Activated CD4-positive, alpha-beta T cell treated with anti-CD3 and anti-CD28 coated beads, Interleukin-2, amount 10 ng/mL, durations not matched to agents 7 days and 5 days (primary cell): ENCODE measurements around the gene PODN. TPM values are rescaled to one million over a fixed set of nuclear protein-coding genes. Genes with fewer than 3 reads are reported as not detected.

ENCODE experiments used
- CTCF ChIA-PET: fragments of 350-600 bp; sonication (Branson Sonifier 250); formaldehyde crosslinking; loops from one replicate; lab custom pipeline; 2021; ENCODE audit warnings: antibody characterized with exemption; lab: Charles Lee
- POLR2A ChIA-PET: fragments of 350-600 bp; sonication (Branson Sonifier 250); formaldehyde crosslinking; loops from one replicate; lab custom pipeline; 2021; ENCODE audit warnings: antibody characterized with exemption; lab: Charles Lee
- DNase-seq: peaks from one replicate; pipeline ENCODE4 v3.0.0-alpha.2; 2020
- H3K27ac Mint-ChIP-seq: one replicate; pipeline ENCODE4 v1.8.0; 2021; ENCODE audit warnings: mild to moderate bottlenecking, moderate library complexity, mixed read lengths
- H3K27me3 Mint-ChIP-seq: one replicate; pipeline ENCODE4 v1.8.0; 2021; ENCODE audit warnings: mixed read lengths
- H3K36me3 Mint-ChIP-seq: one replicate; pipeline ENCODE4 v1.8.0; 2021; ENCODE audit warnings: low read depth, mixed read lengths
- H3K4me1 Mint-ChIP-seq: one replicate; pipeline ENCODE4 v1.8.0; 2021; ENCODE audit warnings: mixed read lengths
- H3K4me3 Mint-ChIP-seq: one replicate; pipeline ENCODE4 v1.8.0; 2021; ENCODE audit warnings: mild to moderate bottlenecking, moderate library complexity, mixed read lengths
- H3K9me3 Mint-ChIP-seq: one replicate; pipeline ENCODE4 v1.8.0; 2021; ENCODE audit warnings: mixed read lengths
- total RNA-seq, 2 experiments: library from RNA; stranded (reverse); gene quantifications; one replicate each; pipeline ENCODE4 v1.2.3, GENCODE V29; 2021

Gene PODN
- total RNA-seq, 2 experiments from 2014 or later: not detected

DNA sequence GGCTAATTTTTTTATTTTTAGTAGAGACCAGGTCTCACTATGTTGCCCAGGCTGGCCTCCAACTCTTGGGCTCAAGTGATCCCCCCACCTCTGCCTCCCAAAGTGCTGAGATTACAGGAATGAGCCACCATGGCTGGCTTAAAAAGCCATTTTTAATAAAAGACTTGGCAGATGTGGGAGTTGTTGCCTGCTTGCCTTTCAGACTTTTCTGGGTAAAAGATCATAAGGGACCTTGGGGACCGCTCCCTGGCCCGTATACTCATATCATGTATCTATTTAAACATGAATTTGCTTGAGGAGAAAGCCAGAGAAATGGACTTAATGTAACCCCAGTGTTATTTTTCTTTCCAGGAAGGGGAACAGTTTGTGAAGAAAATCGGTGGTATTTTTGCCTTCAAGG lies 23.4 kb upstream of the PODN start:
- POLR2A ChIA-PET: no interaction called here
- no peak overlapping the region for H3K4me3 Mint-ChIP-seq
- no peaks in the 10 kb centered on the region for H3K9me3 Mint-ChIP-seq
- CTCF ChIA-PET: no interaction called here
- H3K27ac Mint-ChIP-seq: no peak overlapping the region
- no peaks in the 10 kb centered on the region for H3K27me3 Mint-ChIP-seq
- H3K4me1 Mint-ChIP-seq: no peaks in the 10 kb centered on the region
- DNase-seq: no peak
- peaks cover 12% of the 10 kb centered on the region for H3K36me3 Mint-ChIP-seq

DNA sequence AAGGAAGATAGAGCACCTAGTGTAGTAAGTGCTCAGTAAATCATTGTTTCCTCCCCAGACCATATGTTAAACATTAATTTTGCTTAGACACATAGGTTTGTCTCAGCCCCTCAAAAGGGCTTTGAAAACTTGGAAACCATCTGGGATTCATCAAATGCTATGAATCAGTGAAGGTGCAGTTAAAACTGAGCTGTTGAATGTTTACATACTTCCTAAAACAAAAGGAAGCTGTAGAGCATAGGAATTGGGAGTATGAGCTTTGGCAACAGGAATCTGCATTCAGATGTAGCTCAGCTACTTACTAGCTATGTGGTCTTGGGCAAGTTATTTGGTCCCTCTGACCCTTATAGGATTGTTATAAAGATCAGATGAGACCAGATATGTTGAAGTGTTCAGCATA lies 18.7 kb upstream of the PODN start:
- Mint-ChIP-seq H3K27me3 (no peaks in the 10 kb centered on the region), H3K9me3 (no peaks in the 10 kb centered on the region), H3K4me3 (no peak overlapping the region), H3K4me1 (peaks cover 11% of the 10 kb centered on the region), H3K36me3 (peaks cover 22% of the 10 kb centered on the region), H3K27ac (no peak overlapping the region)
- ChIA-PET POLR2A (interaction anchor here (0.7 kb wide), 1 partner anchor 120 kb away, joined by 6 read pairs; no protein-coding TSS in a partner anchor), CTCF (interaction anchor here (1.2 to 1.4 kb wide), 2 partner anchors 16 to 200 kb away, joined by 3 read pairs; partner anchors contain the start of gene ZYG11A)
- DNase-seq: no peak

DNA sequence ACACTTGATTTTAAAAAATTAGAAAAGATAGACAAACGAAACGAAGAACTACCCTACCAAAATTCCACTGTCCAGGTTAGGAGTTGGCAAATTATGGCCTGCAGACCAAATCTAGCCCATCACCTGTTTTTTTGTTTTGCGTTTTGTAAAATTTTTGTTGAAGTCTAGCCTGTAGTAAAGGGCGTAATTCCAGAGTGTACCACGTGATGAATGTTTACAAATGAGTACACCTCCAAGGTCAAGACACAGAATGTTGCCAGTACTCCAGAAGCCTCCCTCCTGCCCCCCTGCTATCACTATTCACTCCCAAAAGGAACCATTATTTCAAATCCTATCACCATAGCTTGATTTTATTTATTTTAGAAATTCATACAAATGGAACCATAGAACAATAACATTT lies 17.1 kb upstream of the PODN start:
- no peaks in the 10 kb centered on the region for H3K9me3 Mint-ChIP-seq
- no peak overlapping the region for H3K4me3 Mint-ChIP-seq
- peaks cover 14% of the 10 kb centered on the region for H3K4me1 Mint-ChIP-seq
- POLR2A ChIA-PET: no interaction called here
- H3K27ac Mint-ChIP-seq: no peak overlapping the region
- H3K36me3 Mint-ChIP-seq: peaks cover 22% of the 10 kb centered on the region
- no peaks in the 10 kb centered on the region for H3K27me3 Mint-ChIP-seq
- DNase-seq: no peak
- CTCF ChIA-PET: interaction anchor here (0.9 kb wide), 1 partner anchor 15 kb away, joined by 5 read pairs; no protein-coding TSS in a partner anchor

DNA sequence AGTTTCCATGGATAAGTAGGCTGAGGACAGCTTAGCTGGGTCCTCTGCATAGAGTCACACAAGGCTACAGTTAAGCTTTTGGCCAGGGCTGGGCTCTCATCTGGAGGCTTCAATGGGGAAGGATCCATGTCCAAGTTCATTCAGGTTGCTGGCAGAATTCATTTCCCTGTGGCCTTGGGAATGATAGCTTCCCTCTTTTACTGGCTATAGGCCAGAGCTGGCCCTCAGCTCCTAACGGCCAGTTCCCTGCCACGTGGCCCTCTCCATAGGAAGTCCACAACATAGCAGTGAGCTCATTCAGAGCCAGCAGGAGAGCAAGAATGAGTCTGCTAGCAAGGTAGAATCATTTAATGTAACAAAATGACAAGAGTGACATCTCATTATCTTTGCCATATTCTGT lies 15.1 kb upstream of the PODN start:
- POLR2A ChIA-PET: no interaction called here
- peaks cover 24% of the 10 kb centered on the region for H3K36me3 Mint-ChIP-seq
- CTCF ChIA-PET: interaction anchor here (1.0 kb wide), 1 partner anchor 17 kb away, joined by 4 read pairs; no protein-coding TSS in a partner anchor
- no peaks in the 10 kb centered on the region for H3K9me3 Mint-ChIP-seq
- no peak for DNase-seq
- no peaks in the 10 kb centered on the region for H3K27me3 Mint-ChIP-seq
- H3K4me1 Mint-ChIP-seq: peaks cover 14% of the 10 kb centered on the region
- no peak overlapping the region for H3K27ac Mint-ChIP-seq
- no peak overlapping the region for H3K4me3 Mint-ChIP-seq

DNA sequence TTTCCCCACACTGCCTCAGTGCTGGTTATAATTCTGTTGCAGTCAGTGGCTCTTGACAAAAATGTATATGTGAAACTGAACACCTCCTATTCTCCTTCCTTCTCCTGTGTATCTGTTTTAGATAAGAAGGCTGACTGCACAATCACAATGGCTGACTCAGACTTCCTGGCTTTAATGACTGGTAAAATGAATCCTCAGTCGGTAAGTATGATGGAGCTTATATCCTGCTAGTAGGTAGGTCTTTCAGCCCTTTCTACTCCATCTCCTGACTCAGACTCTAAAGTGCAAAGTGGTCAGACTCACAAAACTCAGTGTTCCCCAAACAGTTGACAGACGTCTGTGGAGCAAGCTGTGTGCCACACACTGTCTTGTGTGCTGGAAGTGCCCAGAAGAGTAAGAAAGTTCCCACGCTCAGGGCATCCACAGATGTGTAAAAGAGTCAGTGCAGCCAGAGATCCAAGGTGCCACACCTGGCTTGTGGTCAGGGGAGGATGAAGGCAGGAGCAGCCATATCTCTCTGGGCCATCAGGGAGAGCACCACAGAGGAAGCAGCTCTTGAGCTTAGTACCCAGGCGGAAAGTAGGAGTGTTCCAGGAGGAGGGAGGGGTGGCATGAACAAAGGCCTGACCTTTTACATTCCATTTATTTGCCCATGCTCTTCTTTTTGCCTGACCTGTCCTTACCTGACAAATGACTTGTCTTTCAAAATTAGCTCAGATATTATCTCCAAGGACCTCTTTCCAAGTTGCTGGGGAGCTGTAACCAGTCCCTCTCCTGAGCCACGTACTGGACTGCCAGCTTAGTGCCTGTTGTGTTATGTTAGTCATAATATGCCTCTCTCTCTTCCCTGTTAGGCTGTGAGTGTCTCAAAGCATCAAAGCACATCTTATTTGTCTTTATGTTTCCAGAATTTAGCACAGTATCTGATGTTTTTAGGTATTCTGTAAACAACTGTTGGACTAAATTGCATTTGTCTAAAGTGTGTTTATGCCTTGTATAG lies 14.0 kb upstream of the PODN start:
- Mint-ChIP-seq H3K27me3 (no peaks in the 10 kb centered on the region), H3K27ac (no peak overlapping the region), H3K4me1 (peaks cover 14% of the 10 kb centered on the region), H3K9me3 (no peaks in the 10 kb centered on the region), H3K36me3 (peaks cover 29% of the 10 kb centered on the region), H3K4me3 (no peak overlapping the region)
- ChIA-PET CTCF (interaction anchor here (0.6 to 0.9 kb wide), 2 partner anchors 20 to 46 kb away, joined by 3 to 4 read pairs; no protein-coding TSS in a partner anchor), POLR2A (interaction anchor here (0.5 to 0.6 kb wide), 2 partner anchors 196 to 1203 kb away, joined by 3 read pairs; no protein-coding TSS in a partner anchor)
- no peak for DNase-seq

DNA sequence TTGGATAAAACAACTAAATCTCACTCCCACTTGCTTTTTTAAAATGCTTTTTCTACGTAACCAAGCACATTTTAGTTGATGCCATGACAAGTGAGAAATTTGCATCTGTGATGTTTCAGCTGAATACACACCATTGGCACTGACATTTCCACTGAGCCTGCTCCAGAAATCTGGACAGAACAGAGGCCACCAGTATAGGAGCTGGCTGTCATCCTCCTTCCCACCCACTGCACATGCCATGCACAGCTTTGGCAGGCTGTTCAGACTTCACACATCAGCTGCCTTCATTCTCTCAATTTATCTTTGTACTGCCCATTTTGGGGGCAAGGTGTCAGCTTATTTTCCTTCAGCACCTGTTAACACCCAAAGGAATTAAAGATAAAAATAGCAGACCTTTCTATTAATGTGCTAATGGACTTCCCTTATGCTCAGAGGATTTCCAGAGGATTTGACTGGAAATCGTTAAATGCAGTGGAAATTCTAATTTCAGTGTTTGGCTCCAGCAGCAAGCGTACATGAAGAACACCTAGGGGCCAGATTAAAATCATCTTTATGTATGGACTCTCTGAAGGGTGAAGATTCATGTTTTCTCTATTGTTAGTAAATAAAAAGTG lies 12.9 kb upstream of the PODN start:
- no peak overlapping the region for H3K4me3 Mint-ChIP-seq

DNA sequence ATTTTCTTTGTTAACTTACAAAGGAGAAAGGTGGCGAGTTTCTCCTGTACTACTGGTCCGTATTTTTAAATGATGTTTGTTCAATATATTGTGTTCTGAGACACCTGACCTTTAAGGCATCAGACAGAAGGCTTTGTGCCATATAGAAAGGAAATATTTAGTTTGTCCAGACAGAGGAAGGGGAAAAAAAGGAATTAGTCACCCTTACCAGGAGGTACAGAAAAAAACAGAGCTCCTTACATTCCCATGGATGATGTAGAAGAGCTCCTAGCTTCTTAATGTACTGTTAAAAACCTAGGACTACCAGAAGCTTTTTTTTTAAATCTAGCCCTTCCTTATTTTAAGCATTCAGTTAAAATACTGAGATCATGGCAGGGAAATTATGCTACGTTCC lies 12.4 kb upstream of the PODN start:
- H3K36me3 Mint-ChIP-seq: peaks cover 42% of the 10 kb centered on the region
- CTCF ChIA-PET: no interaction called here
- H3K4me1 Mint-ChIP-seq: peaks cover 14% of the 10 kb centered on the region
- H3K9me3 Mint-ChIP-seq: no peaks in the 10 kb centered on the region
- POLR2A ChIA-PET: no interaction called here
- no peak overlapping the region for H3K27ac Mint-ChIP-seq
- DNase-seq: no peak
- H3K27me3 Mint-ChIP-seq: no peaks in the 10 kb centered on the region
- no peak overlapping the region for H3K4me3 Mint-ChIP-seq

More for the DNA sequence above, 12.9 kb upstream of the PODN start:
- POLR2A ChIA-PET: no interaction called here
- Mint-ChIP-seq H3K27me3 (no peaks in the 10 kb centered on the region), H3K27ac (no peak overlapping the region), H3K36me3 (peaks cover 37% of the 10 kb centered on the region), H3K9me3 (no peaks in the 10 kb centered on the region), H3K4me1 (peaks cover 14% of the 10 kb centered on the region)
- CTCF ChIA-PET: no interaction called here
- DNase-seq: no peak

DNA sequence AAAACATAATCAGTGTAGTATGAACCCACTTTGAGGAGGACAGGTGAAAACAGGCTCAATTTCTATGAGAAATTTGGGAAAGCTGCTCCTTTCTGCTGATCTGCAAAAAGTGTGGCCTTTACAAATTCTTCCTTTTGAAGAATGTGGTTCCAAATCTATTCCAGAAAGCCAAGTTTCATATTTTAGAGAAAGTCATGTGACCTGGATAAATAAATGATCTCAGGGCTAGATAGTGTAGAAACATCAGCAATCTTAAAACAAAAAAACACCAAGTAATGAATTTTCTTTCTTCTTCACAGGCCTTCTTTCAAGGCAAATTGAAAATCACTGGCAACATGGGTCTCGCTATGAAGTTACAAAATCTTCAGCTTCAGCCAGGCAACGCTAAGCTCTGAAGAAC lies 11.7 kb upstream of the PODN start:
- Mint-ChIP-seq H3K36me3 (peaks cover 38% of the 10 kb centered on the region), H3K4me1 (peaks cover 14% of the 10 kb centered on the region), H3K9me3 (no peaks in the 10 kb centered on the region), H3K27me3 (no peaks in the 10 kb centered on the region), H3K4me3 (no peak overlapping the region), H3K27ac (no peak overlapping the region)
- ChIA-PET CTCF (interaction anchor here (0.7 kb wide), 1 partner anchor 14 kb away, joined by 3 read pairs; no protein-coding TSS in a partner anchor), POLR2A (no interaction called here)
- DNase-seq: no peak

DNA sequence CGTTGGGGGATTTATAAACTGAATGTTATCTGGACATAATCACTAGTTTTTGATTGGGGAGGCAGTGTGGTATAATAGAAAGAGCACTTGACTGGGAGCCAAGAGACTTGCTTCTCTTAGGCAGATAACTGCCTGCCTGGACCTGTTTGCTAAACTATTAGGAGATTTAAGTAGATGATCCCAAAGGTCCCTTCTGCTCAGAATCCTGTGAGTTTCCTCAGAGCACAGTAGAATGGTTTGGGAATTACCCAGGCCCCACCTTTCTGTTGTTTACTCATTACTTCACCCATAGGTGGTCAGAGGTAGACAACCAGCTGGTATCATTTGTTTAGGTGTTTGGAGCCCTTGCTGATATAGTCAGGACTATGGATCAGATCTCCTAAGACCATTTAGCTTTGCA lies 10.3 kb upstream of the PODN start:
- ChIA-PET POLR2A (no interaction called here), CTCF (interaction anchor here (1.5 kb wide), 1 partner anchor 10 kb away, joined by 3 read pairs; no protein-coding TSS in a partner anchor)
- no peak overlapping the region for H3K4me3 Mint-ChIP-seq
- H3K4me1 Mint-ChIP-seq: peaks cover 12% of the 10 kb centered on the region
- no peak overlapping the region for H3K27ac Mint-ChIP-seq
- H3K9me3 Mint-ChIP-seq: no peaks in the 10 kb centered on the region
- H3K36me3 Mint-ChIP-seq: peaks cover 38% of the 10 kb centered on the region
- DNase-seq: no peak
- H3K27me3 Mint-ChIP-seq: no peaks in the 10 kb centered on the region

DNA sequence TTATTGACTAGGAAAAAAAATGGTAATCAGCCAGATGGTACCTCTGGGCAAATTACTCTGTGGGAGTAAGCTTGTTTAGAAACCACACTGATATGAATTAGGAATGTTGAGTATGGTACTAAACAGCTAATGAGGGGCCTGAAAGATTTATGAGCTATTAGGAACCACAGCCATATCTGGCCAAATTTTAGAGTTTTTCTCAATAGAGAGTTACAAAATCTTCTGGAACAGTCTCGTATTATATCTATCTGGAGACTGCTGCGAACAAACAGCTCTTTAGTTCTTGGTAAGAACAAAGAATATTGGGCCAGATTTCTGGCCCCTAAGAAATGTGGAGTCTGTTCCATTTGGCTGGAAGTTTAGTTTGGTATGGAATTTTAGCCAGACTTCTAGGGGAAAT lies 4.9 kb upstream of the PODN start:
- Mint-ChIP-seq H3K9me3 (no peaks in the 10 kb centered on the region), H3K4me3 (no peak overlapping the region), H3K4me1 (peaks cover 1% of the 10 kb centered on the region), H3K27ac (no peak overlapping the region), H3K27me3 (peaks cover 34% of the 10 kb centered on the region), H3K36me3 (peaks cover 19% of the 10 kb centered on the region)
- POLR2A ChIA-PET: no interaction called here
- CTCF ChIA-PET: interaction anchor here (0.5 to 1.3 kb wide), 2 partner anchors 12 to 689 kb away, joined by 3 to 5 read pairs; no protein-coding TSS in a partner anchor
- DNase-seq: no peak

DNA sequence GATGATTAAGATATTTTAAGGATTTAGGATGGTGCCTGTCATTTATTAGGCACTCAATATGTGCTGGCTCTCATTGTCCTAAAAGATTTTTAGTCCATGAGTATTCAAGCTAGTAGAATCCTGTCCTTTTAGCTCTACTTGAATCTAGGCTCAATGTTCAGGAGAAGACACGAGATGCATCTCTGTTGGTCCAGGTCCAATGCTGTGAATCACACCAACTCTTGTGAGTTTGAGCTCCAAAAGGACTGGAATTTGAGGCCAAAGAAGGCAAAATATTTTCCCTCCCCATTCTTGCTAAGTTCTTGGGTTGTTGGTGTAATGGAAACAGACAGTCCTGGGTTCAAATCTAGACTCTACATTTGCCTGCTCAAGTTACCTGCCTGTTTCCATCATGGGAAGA lies 1.4 kb upstream of the PODN start:
- Mint-ChIP-seq H3K27ac (no peak overlapping the region), H3K9me3 (no peaks in the 10 kb centered on the region), H3K4me1 (peaks cover 3% of the 10 kb centered on the region), H3K4me3 (no peak overlapping the region), H3K36me3 (no peaks in the 10 kb centered on the region), H3K27me3 (peaks cover 51% of the 10 kb centered on the region)
- no peak for DNase-seq
- POLR2A ChIA-PET: no interaction called here
- CTCF ChIA-PET: interaction anchor here (0.6 to 1.6 kb wide), 4 partner anchors 8 to 727 kb away, joined by 3 to 5 read pairs (median 4); no protein-coding TSS in a partner anchor

DNA sequence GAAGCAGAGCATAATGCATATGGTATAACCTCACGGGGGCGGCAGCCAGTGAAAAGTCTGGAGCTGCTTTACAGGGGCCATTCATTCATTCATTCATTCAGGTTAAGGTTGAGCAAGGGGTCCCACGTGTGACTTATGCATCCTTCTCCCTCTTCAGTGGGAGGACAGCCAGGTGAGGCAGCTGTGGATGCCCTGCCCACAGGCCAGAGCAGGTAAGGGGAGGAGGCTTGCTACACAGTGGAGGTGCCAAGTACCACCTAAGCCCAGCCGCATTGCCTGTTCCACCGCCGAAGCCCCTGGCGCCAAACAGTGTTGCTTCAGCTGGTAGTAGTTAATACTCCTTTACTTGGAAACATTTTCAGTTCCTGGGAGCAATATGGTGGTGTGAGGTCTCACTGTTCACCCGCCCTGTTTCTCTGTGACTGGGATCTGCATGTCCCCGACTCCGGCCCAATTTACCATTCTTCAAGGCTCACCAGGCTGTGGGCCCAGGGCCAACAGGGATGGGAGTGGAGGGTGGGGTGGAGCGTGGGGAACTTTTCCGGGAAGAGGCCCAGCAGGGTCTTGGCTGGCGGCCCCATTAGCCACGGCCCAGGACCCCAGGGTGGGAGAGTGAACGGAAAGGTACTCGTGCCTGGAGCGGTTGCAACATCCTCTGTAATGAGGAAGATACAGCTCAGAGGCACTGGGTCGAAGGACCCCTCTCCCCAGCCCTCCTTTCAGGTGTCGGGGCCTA lies 722 bp upstream of the PODN start:
- ChIA-PET POLR2A (no interaction called here), CTCF (interaction anchor here (0.6 kb wide), 1 partner anchor 728 kb away, joined by 4 read pairs; no protein-coding TSS in a partner anchor)
- Mint-ChIP-seq H3K27me3 (peaks cover 52% of the 10 kb centered on the region), H3K9me3 (no peaks in the 10 kb centered on the region), H3K4me1 (peaks cover 3% of the 10 kb centered on the region), H3K36me3 (no peaks in the 10 kb centered on the region), H3K4me3 (no peak overlapping the region), H3K27ac (no peak overlapping the region)
- DNase-seq: no peak
